H1 (cell line): ENCODE data around the gene GNAT2.

Experiments
- CEBPB ChIP-seq: IDR thresholded peaks from 2 replicates; pipeline ENCODE4 v1.6.1; 2012; ENCODE audit warnings: low read depth, low read length
- CHD1 ChIP-seq: IDR thresholded peaks from 2 replicates; pipeline ENCODE4 v1.6.1; 2012; ENCODE audit warnings: low read depth, low read length, improper control_type of control experiment
- EP300 ChIP-seq, 2 experiments: IDR thresholded peaks; 1 replicate in 1 of 2; 2 replicates in 1 of 2; pipeline ENCODE4 v1.6.1; 2011 to 2012; ENCODE audit warnings: low read depth in 2 of 2, low read length in 2 of 2, mild to moderate bottlenecking in 2 of 2, borderline replicate concordance in 1 of 2, inconsistent platforms in 1 of 2, moderate library complexity in 1 of 2
- EZH2 ChIP-seq: fragments of 200-600 bp; sonication (generic); IDR thresholded peaks from 2 replicates; pipeline ENCODE4 v1.7.1; 2012; ENCODE audit warnings: low read depth, mild to moderate bottlenecking, moderate library complexity, low read length, inconsistent platforms; ENCODE audit not compliant: severe bottlenecking
- KDM1A ChIP-seq: fragments of 200-600, 300-600 bp; sonication (generic); IDR thresholded peaks from 2 replicates; pipeline ENCODE4 v1.7.1; 2016; ENCODE audit warnings: mild to moderate bottlenecking, low read length, borderline replicate concordance
- POLR2A ChIP-seq, 2 experiments: IDR thresholded peaks; 1 replicate in 1 of 2; 2 replicates in 1 of 2; pipeline ENCODE4 v1.6.1; 2011; ENCODE audit warnings: low read depth in 2 of 2, low read length in 2 of 2, mild to moderate bottlenecking in 2 of 2; ENCODE audit errors: control extremely low read depth in 1 of 2
- SP1 ChIP-seq: IDR thresholded peaks from 2 replicates; pipeline ENCODE4 v1.6.1; 2011; ENCODE audit warnings: low read depth, low read length
- TAF1 ChIP-seq: IDR thresholded peaks from 2 replicates; pipeline ENCODE4 v1.6.1; 2011; ENCODE audit warnings: mild to moderate bottlenecking, low read depth, low read length
- TF ChIP-seq, protein P1 (sequence below), 3 experiments: IDR thresholded peaks; 1 replicate in 2 of 3; 2 replicates in 1 of 3; pipeline versions ENCODE4 v1.5.1 to v1.6.1; 2011; ENCODE audit warnings: low read length in 3 of 3, mild to moderate bottlenecking in 3 of 3, inconsistent platforms in 2 of 3, low read depth in 1 of 3, moderate library complexity in 1 of 3; ENCODE audit not compliant: insufficient read depth in 1 of 3; ENCODE audit errors: control extremely low read depth in 1 of 3
- TF ChIP-seq, protein P2 (sequence below): IDR thresholded peaks from 2 replicates; pipeline ENCODE4 v1.6.1; 2012; ENCODE audit warnings: inconsistent platforms
- TF ChIP-seq, protein P3 (sequence below): IDR thresholded peaks from 2 replicates; pipeline ENCODE4 v1.6.1; 2012; ENCODE audit warnings: inconsistent platforms

DNA sequence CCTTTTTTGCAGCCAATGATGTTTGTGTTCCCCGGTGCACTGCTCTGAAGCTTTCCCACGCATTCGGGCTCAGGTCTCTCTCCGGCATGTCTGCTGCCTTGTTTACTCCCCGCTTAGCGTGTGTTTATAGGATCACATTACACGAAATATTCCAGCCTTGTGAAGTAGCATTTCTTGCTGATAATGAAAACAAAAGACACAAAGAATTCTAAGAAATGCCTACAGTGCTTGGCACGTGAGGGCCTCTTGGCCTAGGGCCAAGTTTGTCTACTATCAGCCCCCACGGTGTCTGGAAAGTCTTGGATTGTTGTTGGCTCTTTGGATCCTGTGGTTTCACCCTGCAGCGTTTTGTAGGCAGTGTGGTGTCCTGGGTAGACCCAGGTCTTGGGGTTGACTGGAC, 25.3 kb upstream of the GNAT2 start:
- TF ChIP-seq, protein P1, sequence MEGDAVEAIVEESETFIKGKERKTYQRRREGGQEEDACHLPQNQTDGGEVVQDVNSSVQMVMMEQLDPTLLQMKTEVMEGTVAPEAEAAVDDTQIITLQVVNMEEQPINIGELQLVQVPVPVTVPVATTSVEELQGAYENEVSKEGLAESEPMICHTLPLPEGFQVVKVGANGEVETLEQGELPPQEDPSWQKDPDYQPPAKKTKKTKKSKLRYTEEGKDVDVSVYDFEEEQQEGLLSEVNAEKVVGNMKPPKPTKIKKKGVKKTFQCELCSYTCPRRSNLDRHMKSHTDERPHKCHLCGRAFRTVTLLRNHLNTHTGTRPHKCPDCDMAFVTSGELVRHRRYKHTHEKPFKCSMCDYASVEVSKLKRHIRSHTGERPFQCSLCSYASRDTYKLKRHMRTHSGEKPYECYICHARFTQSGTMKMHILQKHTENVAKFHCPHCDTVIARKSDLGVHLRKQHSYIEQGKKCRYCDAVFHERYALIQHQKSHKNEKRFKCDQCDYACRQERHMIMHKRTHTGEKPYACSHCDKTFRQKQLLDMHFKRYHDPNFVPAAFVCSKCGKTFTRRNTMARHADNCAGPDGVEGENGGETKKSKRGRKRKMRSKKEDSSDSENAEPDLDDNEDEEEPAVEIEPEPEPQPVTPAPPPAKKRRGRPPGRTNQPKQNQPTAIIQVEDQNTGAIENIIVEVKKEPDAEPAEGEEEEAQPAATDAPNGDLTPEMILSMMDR (IDR thresholded peaks at IDR 0.05; ENCODE audit: control extremely low read depth in 1 of 3, insufficient read depth in 1 of 3, low read depth in 1 of 3, low read length in 3 of 3) = no peak
- TF ChIP-seq POLR2A (IDR thresholded peaks at IDR 0.05; ENCODE audit: control extremely low read depth in 1 of 2, low read depth in 2 of 2, low read length in 2 of 2) (no peak), CEBPB (no peak), EP300 (IDR thresholded peaks at IDR 0.05; ENCODE audit: borderline replicate concordance in 1 of 2, low read depth in 2 of 2, low read length in 2 of 2) (no peak), SP1 (no peak), EZH2 (no peak), CHD1 (no peak), KDM1A (no peak), TAF1 (no peak)
- TF ChIP-seq, protein P2, sequence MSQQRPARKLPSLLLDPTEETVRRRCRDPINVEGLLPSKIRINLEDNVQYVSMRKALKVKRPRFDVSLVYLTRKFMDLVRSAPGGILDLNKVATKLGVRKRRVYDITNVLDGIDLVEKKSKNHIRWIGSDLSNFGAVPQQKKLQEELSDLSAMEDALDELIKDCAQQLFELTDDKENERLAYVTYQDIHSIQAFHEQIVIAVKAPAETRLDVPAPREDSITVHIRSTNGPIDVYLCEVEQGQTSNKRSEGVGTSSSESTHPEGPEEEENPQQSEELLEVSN = no peak
- TF ChIP-seq, protein P3, sequence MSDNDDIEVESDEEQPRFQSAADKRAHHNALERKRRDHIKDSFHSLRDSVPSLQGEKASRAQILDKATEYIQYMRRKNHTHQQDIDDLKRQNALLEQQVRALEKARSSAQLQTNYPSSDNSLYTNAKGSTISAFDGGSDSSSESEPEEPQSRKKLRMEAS = no peak
